ENCODE data around the gene HES1. TPM values are rescaled to one million over a fixed set of nuclear protein-coding genes. Genes with fewer than 3 reads are reported as not detected.

HES1 gene
- total and polyA plus RNA-seq, 9 of the 15 experiments (the other 6 are each of a cell fraction or from before 2014, with no cell fraction given): 3.4 to 37.0 (median 19.3) TPM

- no peak for TF ChIP-seq ZBTB34 (CRISPR knock-in tag; IDR thresholded peaks at IDR 0.05)
- peak; percentile 94; the same call in 1 of the 2 replicates for TF ChIP-seq PML (IDR thresholded peaks at IDR 0.05; ENCODE audit: low read length)
- TF ChIP-seq ATF4 (CRISPR knock-in tag; IDR thresholded peaks at IDR 0.05): no peak
- no peak for TF ChIP-seq ZNF699 (CRISPR knock-in tag; IDR thresholded peaks at IDR 0.05; ENCODE audit: insufficient replicate concordance)
- TF ChIP-seq ZBTB7A (IDR thresholded peaks at IDR 0.05; ENCODE audit: borderline replicate concordance, control insufficient read depth, low read depth, low read length): no peak
- TF ChIP-seq SRSF9 (IDR thresholded peaks at IDR 0.05; ENCODE audit: borderline replicate concordance, low read depth, low read length): no peak
- 0 out of 2 replicates have a peak, but pooled peaks have one; percentile 36 for TF ChIP-seq ZNF589 (CRISPR knock-in tag; IDR thresholded peaks at IDR 0.05; ENCODE audit: low read depth)
- TF ChIP-seq KAT7 (CRISPR knock-in tag; IDR thresholded peaks at IDR 0.05; ENCODE audit: borderline replicate concordance): no peak
- no peak for TF ChIP-seq FOXJ2 (tag; IDR thresholded peaks at IDR 0.05)
- no peak for TF ChIP-seq NFATC3 (IDR thresholded peaks at IDR 0.05)
- peak; percentile 69 for TF ChIP-seq MEF2A (IDR thresholded peaks at IDR 0.05; ENCODE audit: control insufficient read depth, low read depth, low read length)
- TF ChIP-seq E2F8 (IDR thresholded peaks at IDR 0.05; ENCODE audit: low read depth, partially characterized antibody): peak; percentile 29
- TF ChIP-seq MTF1 (CRISPR knock-in tag; IDR thresholded peaks at IDR 0.05; ENCODE audit: borderline replicate concordance): no peak
- TF ChIP-seq HOMEZ (CRISPR knock-in tag; IDR thresholded peaks at IDR 0.05): no peak
- TF ChIP-seq ZBTB5 (IDR thresholded peaks at IDR 0.05): peak; percentile 96
These were observed at the start of gene HES1 (continued) for GRCh38 chr3:194135806-194136518.
